GM12878 (cell line): ENCODE results near the gene WWOX. TPM values are rescaled to one million over a fixed set of nuclear protein-coding genes. Genes with fewer than 3 reads are reported as not detected.

Experiments
- ATAC-seq: fragments of 200-7000 bp; cut with Tn5 transposase; 3 replicates; pipeline ENCODE4 v1.9.1; 2020; ENCODE audit warnings: mild to moderate bottlenecking, moderate library complexity
- BruUV-seq: library from RNA; stranded (reverse); fragments of 400-500 nt; replicated peaks from 2 replicates; lab custom pipeline; 2021; lab: Mats Ljungman, UMichigan
- CTCF ChIA-PET: fragments of 300-600 bp; sonication (Branson Sonifier 250); formaldehyde crosslinking; extraction: SDS; loops from one replicate; lab custom pipeline; 2021; ENCODE audit warnings: inconsistent platforms; lab: Yijun Ruan, JAX
- POLR2A ChIA-PET: fragments of 350-600 bp; formaldehyde crosslinking; extraction: SDS; loops from one replicate; lab custom pipeline; 2021; ENCODE audit warnings: inconsistent platforms; lab: Charles Lee
- RAD21 ChIA-PET: fragments of 300-600 bp; sonication (Branson Sonifier 250); formaldehyde crosslinking; loops from one replicate; lab custom pipeline; 2023; ENCODE audit warnings: antibody characterized with exemption; ENCODE audit not compliant: unreplicated experiment; lab: Charles Lee
- SMC1A ChIA-PET: fragments of 300-600 bp; sonication (Branson Sonifier 250); formaldehyde crosslinking; loops from one replicate; lab custom pipeline; 2023; ENCODE audit not compliant: unreplicated experiment, uncharacterized antibody; lab: Charles Lee
- DNase-seq: peaks from one replicate; pipeline ENCODE4 v3.0.0-alpha.2; 2011; ENCODE audit warnings: low read depth, low spot score
- FAIRE-seq: peaks from 3 replicates; lab custom pipeline; 2011; peaks lifted over from hg19 to GRCh38; lab: Jason Lieb, UNC
- H2AFZ ChIP-seq: 2 replicates; pipeline ENCODE4 v1.6.0; 2011; ENCODE audit warnings: low read depth, low read length, control low read depth; ENCODE audit not compliant: control insufficient read depth
- H3K27ac ChIP-seq: 2 replicates; pipeline ENCODE4 v1.5.1; 2011; ENCODE audit warnings: control low read depth; ENCODE audit not compliant: control insufficient read depth, insufficient read depth
- H3K27me3 ChIP-seq, 2 experiments: replicated peaks in 1 of 2; 2 replicates each; pipeline versions ENCODE4 v1.6.0 to v1.6.1; 2011; ENCODE audit warnings: low read length in 1 of 2; ENCODE audit not compliant: control insufficient read depth in 2 of 2, insufficient read depth in 2 of 2
- H3K36me3 ChIP-seq, 2 experiments: 2 replicates each; pipeline ENCODE4 v1.5.1; 2011; ENCODE audit warnings: low read length in 1 of 2; ENCODE audit not compliant: control insufficient read depth in 2 of 2, insufficient read depth in 2 of 2
- H3K4me1 ChIP-seq: 2 replicates; pipeline ENCODE4 v1.6.1; 2011; ENCODE audit warnings: mild to moderate bottlenecking, low read length, moderate library complexity, mixed read lengths; ENCODE audit not compliant: control insufficient read depth, insufficient read depth
- H3K4me2 ChIP-seq: 2 replicates; pipeline ENCODE4 v1.6.0; 2011; ENCODE audit warnings: control low read depth; ENCODE audit not compliant: control insufficient read depth, insufficient read depth
- H3K4me3 ChIP-seq: fragments of 200-600 bp; sonication (generic); 2 replicates; pipeline ENCODE4 v1.5.1; 2016
- H3K79me2 ChIP-seq: 2 replicates; pipeline ENCODE4 v1.6.0; 2011; ENCODE audit warnings: low read length; ENCODE audit not compliant: control insufficient read depth, insufficient read depth
- H3K9ac ChIP-seq: 2 replicates; pipeline ENCODE4 v1.8.0; 2011; ENCODE audit warnings: low read length, control low read depth, mixed read lengths; ENCODE audit not compliant: control insufficient read depth, insufficient read depth
- H3K9me3 ChIP-seq: replicated peaks from 3 replicates; pipeline ENCODE4 v1.5.1; 2011; ENCODE audit warnings: mild to moderate bottlenecking, low read length; ENCODE audit not compliant: control insufficient read depth, insufficient read depth
- H4K20me1 ChIP-seq: 2 replicates; pipeline ENCODE4 v1.6.0; 2011; ENCODE audit not compliant: control insufficient read depth, insufficient read depth
- CBX3 ChIP-seq: fragments of 200-600 bp; sonication (generic); IDR thresholded peaks from 2 replicates; pipeline ENCODE4 v1.6.1; 2016; ENCODE audit warnings: low read depth, borderline replicate concordance
- HCFC1 ChIP-seq: fragments of 150-350 bp; IDR thresholded peaks from 2 replicates; pipeline ENCODE4 v1.6.1; 2014; ENCODE audit warnings: low read length
- HDAC2 ChIP-seq: fragments of 200-600 bp; sonication (generic); IDR thresholded peaks from 2 replicates; pipeline ENCODE4 v1.6.1; 2017
- HDAC6 ChIP-seq: fragments of 200-600 bp; sonication (generic); IDR thresholded peaks from one replicate; pipeline ENCODE4 v1.8.0; 2017; ENCODE audit warnings: antibody characterized with exemption; ENCODE audit not compliant: unreplicated experiment
- IKZF1 ChIP-seq: fragments of 450-650 bp; conservative IDR thresholded peaks from 2 replicates; pipeline ENCODE4 v1.6.1; 2017; ENCODE audit warnings: antibody characterized with exemption, mild to moderate bottlenecking
- MEF2A ChIP-seq: IDR thresholded peaks from 2 replicates; pipeline ENCODE4 v1.6.1; 2011; ENCODE audit warnings: low read depth, mild to moderate bottlenecking, low read length, moderate library complexity; ENCODE audit not compliant: insufficient read depth
- NFYA ChIP-seq: IDR thresholded peaks from 2 replicates; pipeline ENCODE4 v1.6.1; 2011; ENCODE audit warnings: low read depth, mild to moderate bottlenecking, low read length, improper control_type of control experiment, borderline replicate concordance
- NR2C2 ChIP-seq: IDR thresholded peaks from 2 replicates; pipeline ENCODE4 v1.6.1; 2011; ENCODE audit warnings: borderline replicate concordance, low read depth; ENCODE audit not compliant: control insufficient read depth, insufficient read length
- PKNOX1 ChIP-seq: fragments of 450-650 bp; IDR thresholded peaks from 2 replicates; pipeline ENCODE4 v1.6.1; 2016; ENCODE audit warnings: mild to moderate bottlenecking
- PRDM15 ChIP-seq: fragments of 450-650 bp; formaldehyde crosslinking; IDR thresholded peaks from 2 replicates; pipeline ENCODE4 v1.4.0; 2020; ENCODE audit warnings: mild to moderate bottlenecking, moderate library complexity
- RELA ChIP-seq: fragments of 450-650 bp; IDR thresholded peaks from 2 replicates; pipeline ENCODE4 v1.8.0; 2014; ENCODE audit warnings: borderline replicate concordance; ENCODE audit not compliant: partially characterized antibody
- USF2 ChIP-seq: IDR thresholded peaks from 2 replicates; pipeline ENCODE4 v1.6.1; 2011; ENCODE audit warnings: low read depth, low read length, improper control_type of control experiment, borderline replicate concordance
- ZNF24 ChIP-seq: fragments of 450-650 bp; IDR thresholded peaks from 2 replicates; pipeline ENCODE4 v1.6.1; 2017; ENCODE audit warnings: antibody characterized with exemption, mild to moderate bottlenecking
- ZZZ3 ChIP-seq: IDR thresholded peaks from 2 replicates; pipeline ENCODE4 v1.6.1; 2011; ENCODE audit warnings: low read depth; ENCODE audit not compliant: control insufficient read depth, insufficient read length
- WGBS: methylation state at CpG from one replicate; pipeline ENCODE4 v1.1.6; 2016; ENCODE audit warnings: low lambda C conversion rate; ENCODE audit not compliant: insufficient replicate concordance, insufficient coverage; ENCODE audit errors: missing lambda C conversion rate; 5-methylcytosine and 5-hydroxymethylcytosine counted together
- in situ Hi-C: fragments of 300-500 bp; cut with MboI; formaldehyde crosslinking; loops from 9 replicates; pipeline ENCODE4 v1.14.3; 2018; ENCODE audit warnings: mixed read lengths
- intact Hi-C: fragments of 100-400 bp; cut with micrococcal nuclease; formaldehyde crosslinking; loops from one replicate; pipeline ENCODE4 v1.14.2; 2022; ENCODE audit not compliant: unreplicated experiment
- polyA plus RNA-seq, 11 experiments: library from polyadenylated mRNA; depleted of rRNA in 4 of 11; unstranded in 6 of 11; stranded (reverse) in 5 of 11; fragments of >200 nt; fragmentation: Nextera tagmentation in 4 of 11; fragmentation: Illumina TruSeq in 1 of 11; extraction: Ambion mirVana in 4 of 11; extraction: Trizol in 1 of 11; gene quantifications; 1 replicate in 1 of 11; 2 replicates in 10 of 11; pipeline versions ENCODE4 v1.2.1 to v1.2.3, GENCODE V29; 2011 to 2016; ENCODE audit warnings: inconsistent platforms in 2 of 11, missing spikeins in 2 of 11, low read depth in 1 of 11
- total RNA-seq, 4 experiments: library from RNA; depleted of rRNA in 3 of 4; stranded (reverse); fragments of >200 nt in 3 of 4; fragmentation: Illumina TruSeq in 1 of 4; extraction: Trizol in 1 of 4; gene quantifications; 2 replicates each; pipeline versions ENCODE4 v1.2.1 to v1.2.3, GENCODE V29; 2013 to 2021

WWOX gene
- total and polyA plus RNA-seq, 10 of the 15 experiments (the other 5 are each of a cell fraction or from before 2014, with no cell fraction given), result 2.8 to 24.4 (median 17.8) TPM

DNA sequence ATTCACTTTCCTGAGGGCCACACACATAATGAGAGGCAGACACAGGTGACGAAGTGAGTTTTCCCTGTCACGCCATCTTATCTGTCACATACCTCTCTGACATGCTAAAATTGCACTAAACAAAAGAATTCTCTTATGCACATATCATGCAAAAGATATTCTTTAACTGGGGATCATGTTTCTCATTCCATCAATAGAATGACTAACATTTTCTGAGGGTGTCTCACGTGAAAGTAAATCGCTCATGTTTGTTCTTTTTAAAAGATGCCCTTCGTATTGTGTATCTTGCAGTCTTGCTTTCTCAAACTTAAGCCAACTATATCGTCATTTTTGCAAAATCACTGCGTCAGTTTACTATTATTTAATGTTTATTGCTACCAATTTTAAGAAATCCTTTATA, 306.4 kb downstream of the WWOX start:
- Histone ChIP-seq H3K79me2 (no peaks in the 10 kb centered on the region), H3K4me3 (no peak overlapping the region), H3K4me2 (no peak overlapping the region), H3K9ac (no peak overlapping the region), H4K20me1 (no peaks in the 10 kb centered on the region), H3K27me3 (no peaks in the 10 kb centered on the region), H3K9me3 (no peaks in the 10 kb centered on the region; the same call in 2 of the 3 replicates), H2AFZ (no peak overlapping the region), H3K4me1 (no peaks in the 10 kb centered on the region), H3K27ac (no peak overlapping the region), H3K36me3 (no peaks in the 10 kb centered on the region)
- no peak for FAIRE-seq
- in situ Hi-C loops (no loop called here), intact Hi-C loops (no loop called here)
- POLR2A ChIA-PET, result no interaction called here
- no peak for TF ChIP-seq HCFC1
- no peak for TF ChIP-seq PRDM15
- TF ChIP-seq MEF2A, result no peak
- TF ChIP-seq ZZZ3, result no peak
- no peak for TF ChIP-seq PKNOX1
- no peak for TF ChIP-seq HDAC2
- TF ChIP-seq USF2, result no peak
- TF ChIP-seq NFYA, result no peak
- TF ChIP-seq NR2C2, result no peak
- no peak for TF ChIP-seq HDAC6
- no peak for TF ChIP-seq CBX3
- TF ChIP-seq RELA, result no peak
- no peak for TF ChIP-seq ZNF24
- no peak for TF ChIP-seq IKZF1
- BruUV-seq, result no TSS peak
- no peak for ATAC-seq
- DNase-seq, result no peak
- 61% methylated on average over 7 of the region's 7 CpGs for WGBS
- CTCF ChIA-PET, result no interaction called here
- RAD21 ChIA-PET, result no interaction called here
- SMC1A ChIA-PET, result no interaction called here
